SK-N-MC (cell line): ENCODE measurements around the gene PAH.

ENCODE experiments used
- DNase-seq: peaks from one replicate; pipeline ENCODE4 v3.0.0-alpha.2; 2011; ENCODE audit warnings: low read depth, low spot score
- H3K27ac ChIP-seq: fragments of 200-600 bp; sonication (generic); 2 replicates; pipeline ENCODE4 v1.5.1; 2016; ENCODE audit warnings: mixed run types
- H3K36me3 ChIP-seq: fragments of 200-600 bp; sonication (generic); 2 replicates; pipeline ENCODE4 v1.6.1; 2017; ENCODE audit warnings: antibody characterized with exemption, low read length, mixed read lengths; ENCODE audit not compliant: insufficient read depth
- H3K4me3 ChIP-seq: fragments of 200-600 bp; sonication (generic); 2 replicates; pipeline ENCODE4 v1.5.1; 2016
- H3K9ac ChIP-seq: fragments of 200-600 bp; sonication (generic); 2 replicates; pipeline ENCODE4 v1.8.0; 2017; ENCODE audit warnings: mixed run types, mixed read lengths; ENCODE audit not compliant: insufficient read length
- H3K9me3 ChIP-seq: fragments of 200-600 bp; sonication (generic); 2 replicates; pipeline ENCODE4 v1.6.1; 2017; ENCODE audit warnings: low read depth, mild to moderate bottlenecking, antibody characterized with exemption, low read length, moderate library complexity, mixed read lengths
- EZH2 ChIP-seq: fragments of 200-600 bp; sonication (generic); IDR thresholded peaks from one replicate; pipeline ENCODE4 v1.6.1; 2017; ENCODE audit warnings: antibody characterized with exemption
- FOXP2 ChIP-seq: optimal IDR thresholded peaks from 2 replicates; pipeline ENCODE3; 2011; ENCODE audit warnings: mild to moderate bottlenecking, moderate library complexity; ENCODE audit not compliant: insufficient read depth; ENCODE audit errors: extremely low read length, control extremely low read depth
- POLR2AphosphoS5 ChIP-seq: IDR thresholded peaks from 2 replicates; pipeline ENCODE4 v1.6.1; 2012; ENCODE audit warnings: mild to moderate bottlenecking, low read depth, low read length, borderline replicate concordance

Gene PAH

DNA sequence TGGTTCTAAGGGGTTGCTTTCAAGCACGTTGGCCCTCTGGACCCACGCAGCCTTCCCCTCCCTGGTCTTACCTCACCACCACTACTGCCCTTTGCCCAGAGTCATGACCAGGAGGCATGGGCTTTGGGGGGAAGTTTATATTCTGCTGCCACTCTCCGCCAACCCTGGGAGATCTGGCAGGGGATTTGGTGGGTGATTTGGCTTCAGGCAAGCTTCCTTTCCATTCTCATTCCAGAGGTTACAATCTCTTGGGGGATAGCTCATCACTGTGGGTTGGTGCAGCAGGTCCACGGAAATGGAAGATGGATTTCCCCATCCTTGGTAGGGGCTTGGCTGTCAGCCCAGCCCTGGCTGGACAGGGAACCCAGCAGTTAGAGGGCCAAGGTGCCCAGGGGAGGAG is 6.3 kb downstream of the PAH start:
- no peaks in the 10 kb centered on the region for H3K9me3 ChIP-seq
- H3K27ac ChIP-seq: no peak overlapping the region
- H3K36me3 ChIP-seq: no peaks in the 10 kb centered on the region
- H3K4me3 ChIP-seq: no peak overlapping the region
- DNase-seq: no peak
- H3K9ac ChIP-seq: no peak overlapping the region
- TF ChIP-seq FOXP2 (no peak), POLR2AphosphoS5 (no peak), EZH2 (no peak)

DNA sequence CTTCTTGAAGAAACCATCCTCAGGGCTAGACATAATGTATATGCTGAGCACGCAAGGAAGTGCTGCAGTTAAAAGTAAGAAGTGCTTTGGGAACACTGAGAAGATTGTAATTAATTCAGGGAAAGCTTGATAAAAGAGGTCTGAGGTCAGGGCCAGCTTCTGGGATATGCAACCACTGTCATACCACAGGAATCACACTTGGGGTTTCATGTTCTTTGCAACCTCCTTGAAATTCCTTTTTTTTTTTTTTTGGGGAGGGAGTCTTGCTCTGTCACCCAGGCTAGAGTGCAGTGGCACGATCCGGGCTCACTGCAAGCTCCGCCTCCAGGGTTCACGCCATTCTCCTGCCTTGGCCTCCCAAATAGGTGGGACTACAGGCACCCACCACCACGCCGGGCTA is 6.9 kb downstream of the PAH start:
- no peak for DNase-seq
- no peaks in the 10 kb centered on the region for H3K9me3 ChIP-seq
- TF ChIP-seq POLR2AphosphoS5: no peak
- no peak for TF ChIP-seq FOXP2
- TF ChIP-seq EZH2: no peak
- H3K27ac ChIP-seq: no peak overlapping the region
- no peaks in the 10 kb centered on the region for H3K36me3 ChIP-seq
- no peak overlapping the region for H3K9ac ChIP-seq
- H3K4me3 ChIP-seq: no peak overlapping the region

DNA sequence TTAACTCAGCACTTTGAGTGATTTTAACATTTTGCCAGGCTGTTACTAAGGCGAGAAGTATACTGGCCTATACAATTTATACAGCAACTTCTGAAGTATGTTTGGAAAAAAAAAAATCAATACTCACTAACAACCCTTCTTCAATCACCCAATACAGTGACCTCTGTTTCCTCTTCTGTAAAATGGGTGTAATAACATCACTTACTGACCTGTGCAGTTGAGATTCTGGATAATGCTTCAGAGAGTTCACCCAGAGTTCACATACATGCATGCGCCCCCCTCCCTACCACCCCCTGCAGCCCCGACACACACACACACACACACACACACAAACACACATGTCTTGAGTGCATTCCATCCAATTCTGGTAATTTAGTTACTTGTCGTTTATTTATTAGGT is 9.1 kb downstream of the PAH start:
- TF ChIP-seq EZH2 (no peak), POLR2AphosphoS5 (no peak), FOXP2 (no peak)
- Histone ChIP-seq H3K27ac (no peak overlapping the region), H3K36me3 (no peaks in the 10 kb centered on the region), H3K9me3 (no peaks in the 10 kb centered on the region), H3K4me3 (no peak overlapping the region), H3K9ac (no peak overlapping the region)
- no peak for DNase-seq

- DNase-seq: no peak
- H3K4me3 ChIP-seq: no peak overlapping the region
- H3K9me3 ChIP-seq: no peaks in the 10 kb centered on the region
- no peaks in the 10 kb centered on the region for H3K36me3 ChIP-seq
- no peak for TF ChIP-seq EZH2
- no peak for TF ChIP-seq FOXP2
- no peak for TF ChIP-seq POLR2AphosphoS5
- H3K27ac ChIP-seq: no peak overlapping the region
- no peak overlapping the region for H3K9ac ChIP-seq
Measured at GRCh38 chr12:102905229-102905628, 11.8 kb downstream of the PAH start.

DNA sequence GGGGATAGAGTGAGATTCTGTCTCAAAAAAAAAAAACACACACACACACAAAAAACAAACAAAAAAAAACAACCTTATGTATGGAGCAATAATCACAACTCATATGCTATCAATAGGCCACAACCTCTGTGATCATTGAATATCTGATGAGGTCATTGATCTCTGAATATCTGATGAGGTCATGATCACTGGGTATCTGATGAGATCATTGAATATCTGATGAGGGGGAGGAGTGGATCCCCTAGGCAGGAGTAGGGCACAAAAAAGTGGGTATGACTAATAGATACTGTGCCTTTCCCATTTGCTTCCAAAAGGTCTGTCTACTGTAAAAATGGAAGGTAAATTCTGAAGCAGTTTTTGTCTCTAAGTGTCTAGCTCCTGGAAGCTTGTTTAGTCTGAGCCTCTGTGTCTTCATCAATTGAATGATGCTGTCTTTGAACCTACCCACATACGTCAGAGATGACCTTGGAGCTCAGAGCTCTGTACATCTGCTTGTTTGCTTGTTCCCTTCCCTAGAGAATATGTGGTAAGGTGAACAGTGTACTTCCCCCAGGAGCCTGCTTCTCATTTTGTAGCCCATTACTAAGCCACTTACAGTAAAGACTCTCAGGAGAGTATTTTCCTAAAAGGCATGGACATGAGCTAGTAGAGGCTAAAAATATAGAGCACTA is 13.6 kb downstream of the PAH start:
- Histone ChIP-seq H3K4me3 (no peak overlapping the region), H3K36me3 (no peaks in the 10 kb centered on the region), H3K9ac (no peak overlapping the region), H3K27ac (no peak overlapping the region), H3K9me3 (no peaks in the 10 kb centered on the region)
- no peak for DNase-seq
- TF ChIP-seq EZH2: no peak
- TF ChIP-seq FOXP2: no peak
- no peak for TF ChIP-seq POLR2AphosphoS5

- no peak overlapping the region for H3K9ac ChIP-seq
- TF ChIP-seq FOXP2: no peak
- no peak for TF ChIP-seq EZH2
- no peak for TF ChIP-seq POLR2AphosphoS5
- no peaks in the 10 kb centered on the region for H3K36me3 ChIP-seq
- no peak overlapping the region for H3K27ac ChIP-seq
- no peak overlapping the region for H3K4me3 ChIP-seq
- no peaks in the 10 kb centered on the region for H3K9me3 ChIP-seq
- DNase-seq: no peak
Measured at GRCh38 chr12:102902093-102902492, 15.0 kb downstream of the PAH start.

DNA sequence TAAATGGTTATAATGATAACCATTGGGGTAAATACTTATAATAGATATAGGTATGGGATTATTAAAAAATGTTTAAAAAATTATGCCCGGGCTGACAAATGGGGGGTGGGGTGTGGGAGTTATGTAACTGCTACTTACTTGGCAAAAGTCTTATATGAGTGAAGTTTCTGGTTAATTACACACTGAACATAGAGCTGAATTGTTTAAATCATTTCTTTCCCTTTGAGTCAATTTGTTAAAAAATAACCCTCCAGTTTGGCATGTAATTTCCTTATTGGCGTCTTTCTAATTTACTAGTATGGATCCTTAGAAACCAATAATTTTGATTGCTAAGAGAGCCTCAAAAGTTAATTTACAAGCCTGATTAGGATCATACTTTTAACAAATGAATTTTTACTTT is 16.7 kb downstream of the PAH start:
- Histone ChIP-seq H3K36me3 (no peaks in the 10 kb centered on the region), H3K9ac (no peak overlapping the region), H3K4me3 (no peak overlapping the region), H3K27ac (no peak overlapping the region), H3K9me3 (no peaks in the 10 kb centered on the region)
- TF ChIP-seq POLR2AphosphoS5 (no peak), EZH2 (no peak), FOXP2 (no peak)
- DNase-seq: no peak

GRCh38 chr12:102896067-102896466 is 21.0 kb downstream of the PAH start:
- TF ChIP-seq FOXP2 (no peak), EZH2 (no peak), POLR2AphosphoS5 (no peak)
- DNase-seq: no peak
- H3K9ac ChIP-seq: no peak overlapping the region
- H3K36me3 ChIP-seq: no peaks in the 10 kb centered on the region
- no peak overlapping the region for H3K4me3 ChIP-seq
- H3K9me3 ChIP-seq: no peaks in the 10 kb centered on the region
- no peak overlapping the region for H3K27ac ChIP-seq

GRCh38 chr12:102891756-102892155 is 25.3 kb downstream of the PAH start:
- H3K36me3 ChIP-seq: no peaks in the 10 kb centered on the region
- no peak overlapping the region for H3K27ac ChIP-seq
- TF ChIP-seq POLR2AphosphoS5: no peak
- TF ChIP-seq EZH2: no peak
- TF ChIP-seq FOXP2: no peak
- H3K9ac ChIP-seq: no peak overlapping the region
- H3K9me3 ChIP-seq: no peaks in the 10 kb centered on the region
- H3K4me3 ChIP-seq: no peak overlapping the region
- no peak for DNase-seq
